Measurements from ENCODE around the gene PAK1.

DNA sequence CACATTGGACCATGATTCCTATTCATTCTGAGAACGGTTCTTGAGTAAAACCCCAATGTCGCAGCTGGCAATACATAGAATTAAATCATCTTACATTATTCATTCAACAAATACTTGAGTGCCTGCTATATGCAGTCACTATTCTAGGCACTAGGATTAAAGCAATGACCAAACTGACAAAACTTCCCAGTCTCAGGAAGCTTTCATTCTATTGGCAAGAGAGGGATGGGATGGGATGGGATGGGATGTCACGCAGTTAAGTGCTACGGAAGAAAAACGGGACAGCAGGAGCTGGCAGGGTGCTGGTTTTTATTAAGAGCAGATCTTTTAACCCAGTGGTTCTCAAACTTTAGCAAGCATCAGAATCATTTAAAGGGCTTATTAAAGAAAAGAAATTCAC lies 2.9 kb downstream of the PAK1 start:
- TF ChIP-seq, protein P1, sequence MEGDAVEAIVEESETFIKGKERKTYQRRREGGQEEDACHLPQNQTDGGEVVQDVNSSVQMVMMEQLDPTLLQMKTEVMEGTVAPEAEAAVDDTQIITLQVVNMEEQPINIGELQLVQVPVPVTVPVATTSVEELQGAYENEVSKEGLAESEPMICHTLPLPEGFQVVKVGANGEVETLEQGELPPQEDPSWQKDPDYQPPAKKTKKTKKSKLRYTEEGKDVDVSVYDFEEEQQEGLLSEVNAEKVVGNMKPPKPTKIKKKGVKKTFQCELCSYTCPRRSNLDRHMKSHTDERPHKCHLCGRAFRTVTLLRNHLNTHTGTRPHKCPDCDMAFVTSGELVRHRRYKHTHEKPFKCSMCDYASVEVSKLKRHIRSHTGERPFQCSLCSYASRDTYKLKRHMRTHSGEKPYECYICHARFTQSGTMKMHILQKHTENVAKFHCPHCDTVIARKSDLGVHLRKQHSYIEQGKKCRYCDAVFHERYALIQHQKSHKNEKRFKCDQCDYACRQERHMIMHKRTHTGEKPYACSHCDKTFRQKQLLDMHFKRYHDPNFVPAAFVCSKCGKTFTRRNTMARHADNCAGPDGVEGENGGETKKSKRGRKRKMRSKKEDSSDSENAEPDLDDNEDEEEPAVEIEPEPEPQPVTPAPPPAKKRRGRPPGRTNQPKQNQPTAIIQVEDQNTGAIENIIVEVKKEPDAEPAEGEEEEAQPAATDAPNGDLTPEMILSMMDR (conservative IDR thresholded peaks at IDR 0.05; ENCODE audit: low read depth, low read length), result no peak
- TF ChIP-seq POLR2A (IDR thresholded peaks at IDR 0.05; ENCODE audit: low read depth, low read length), result no peak
- no peak for TF ChIP-seq RAD21 (IDR thresholded peaks at IDR 0.05; ENCODE audit: low read length)

Data from IMR-90 (cell line).